B cell (primary cell): ENCODE measurements around the gene CENPW. TPM values are rescaled to one million over a fixed set of nuclear protein-coding genes. Genes with fewer than 3 reads are reported as not detected.

Experiments used
- ATAC-seq: fragments of 200-7000 bp; cut with Tn5 transposase; one replicate; pipeline ENCODE4 v1.10.0; 2021; ENCODE audit warnings: low read depth, mild to moderate bottlenecking, moderate number of reproducible peaks, moderate library complexity
- CTCF ChIA-PET: fragments of 350-600 bp; sonication (Branson Sonifier 250); formaldehyde crosslinking; loops from one replicate; lab custom pipeline; 2021; ENCODE audit warnings: antibody characterized with exemption, inconsistent platforms; lab: Charles Lee
- POLR2A ChIA-PET: fragments of 350-600 bp; sonication (Branson Sonifier 250); formaldehyde crosslinking; loops from one replicate; lab custom pipeline; 2021; ENCODE audit warnings: antibody characterized with exemption; lab: Charles Lee
- DNase-seq: peaks from one replicate; pipeline ENCODE4 v3.0.0; 2013
- H2AFZ ChIP-seq: 2 replicates; pipeline ENCODE4 v1.6.1; 2012; ENCODE audit warnings: mild to moderate bottlenecking, low read depth, low read length; ENCODE audit not compliant: insufficient read depth, poor library complexity, severe bottlenecking
- H3K27ac ChIP-seq, 2 donors: 1 replicate in 1 of 2; 2 replicates in 1 of 2; pipeline ENCODE4 v1.5.1; 2012 to 2013; ENCODE audit warnings: low read length in 2 of 2, mild to moderate bottlenecking in 2 of 2, moderate library complexity in 1 of 2
- H3K27me3 ChIP-seq, 4 experiments: fragments of 200-600 bp in 1 of 4; sonication (generic) in 1 of 4; replicated peaks in 1 of 4; 1 replicate in 2 of 4; 2 replicates in 2 of 4; pipeline versions ENCODE4 v1.6.1 to v1.7.0; 2013 to 2016; ENCODE audit warnings: low read length in 3 of 4, mild to moderate bottlenecking in 2 of 4, mixed read lengths in 1 of 4, moderate library complexity in 1 of 4; ENCODE audit not compliant: insufficient read depth in 4 of 4, control insufficient read depth in 3 of 4; ENCODE audit errors: control extremely low read depth in 1 of 4
- H3K36me3 ChIP-seq, 2 experiments: replicated peaks in 1 of 2; 1 replicate in 1 of 2; 2 replicates in 1 of 2; pipeline versions ENCODE4 v1.6.1 to v1.7.1; 2013; ENCODE audit warnings: low read length in 1 of 2; ENCODE audit not compliant: insufficient read depth in 2 of 2, control insufficient read depth in 1 of 2; ENCODE audit errors: control extremely low read depth in 1 of 2, extremely low read depth in 1 of 2
- H3K4me1 ChIP-seq, 2 donors: fragments of 200-600 bp in 1 of 2; sonication (generic) in 1 of 2; 1 replicate in 1 of 2; 2 replicates in 1 of 2; pipeline versions ENCODE4 v1.5.1 to v1.6.1; 2013 to 2017; ENCODE audit warnings: low read length in 2 of 2; ENCODE audit not compliant: control insufficient read depth in 2 of 2, insufficient read depth in 2 of 2
- H3K4me2 ChIP-seq: replicated peaks from 2 replicates; pipeline ENCODE3; 2012; ENCODE audit warnings: mild to moderate bottlenecking, low read depth, low read length; ENCODE audit not compliant: poor library complexity, severe bottlenecking
- H3K4me3 ChIP-seq, 5 experiments: fragments of 200-600 bp in 1 of 5; sonication (generic) in 1 of 5; 1 replicate in 3 of 5; 2 replicates in 2 of 5; pipeline versions ENCODE4 v1.5.1 to v1.7.0; 2011 to 2016; ENCODE audit warnings: low read length in 4 of 5, mild to moderate bottlenecking in 4 of 5, low read depth in 2 of 5, control low read depth in 1 of 5, moderate library complexity in 1 of 5; ENCODE audit not compliant: insufficient read depth in 1 of 5; ENCODE audit errors: control extremely low read depth in 1 of 5, extremely low read depth in 1 of 5
- H3K79me2 ChIP-seq: fragments of 200-600 bp; sonication (generic); one replicate; pipeline ENCODE4 v1.6.0; 2016; ENCODE audit warnings: low read length; ENCODE audit not compliant: control insufficient read depth, insufficient read depth
- H3K9ac ChIP-seq: fragments of 200-600 bp; sonication (generic); 2 replicates; pipeline ENCODE4 v1.6.1; 2017; ENCODE audit warnings: mild to moderate bottlenecking, low read length, moderate library complexity
- H3K9me3 ChIP-seq, 3 donors: one replicate each; pipeline versions ENCODE4 v1.6.1 to v1.7.1; 2013; ENCODE audit warnings: low read length in 2 of 3; ENCODE audit not compliant: control insufficient read depth in 2 of 3, insufficient read depth in 1 of 3; ENCODE audit errors: control extremely low read depth in 1 of 3
- H4K20me1 ChIP-seq: 2 replicates; pipeline ENCODE4 v1.6.0; 2012; ENCODE audit warnings: mild to moderate bottlenecking, low read length; ENCODE audit not compliant: insufficient read depth, control insufficient read depth, poor library complexity, severe bottlenecking
- H3K27ac Mint-ChIP-seq: one replicate; pipeline ENCODE4 v1.8.0; 2021; ENCODE audit warnings: mixed read lengths
- H3K27me3 Mint-ChIP-seq: one replicate; pipeline ENCODE4 v1.8.0; 2021; ENCODE audit warnings: mixed read lengths
- H3K4me1 Mint-ChIP-seq: one replicate; pipeline ENCODE4 v1.8.0; 2021; ENCODE audit warnings: mixed read lengths
- H3K4me3 Mint-ChIP-seq: one replicate; pipeline ENCODE4 v1.8.0; 2021; ENCODE audit warnings: mixed read lengths
- H3K9me3 Mint-ChIP-seq: one replicate; pipeline ENCODE4 v1.8.0; 2022; ENCODE audit warnings: mixed read lengths; ENCODE audit not compliant: insufficient read depth
- CTCF ChIP-seq: fragments of 200-600 bp; IDR thresholded peaks from one replicate; pipeline ENCODE4 v1.8.0; 2022; ENCODE audit warnings: antibody characterized with exemption, mild to moderate bottlenecking
- EZH2 ChIP-seq: IDR thresholded peaks from 2 replicates; pipeline ENCODE4 v1.6.1; 2012; ENCODE audit warnings: borderline replicate concordance, low read depth, mild to moderate bottlenecking, moderate library complexity, low read length; ENCODE audit not compliant: insufficient read depth, poor library complexity, severe bottlenecking
- WGBS: methylation state at CpG from one replicate; pipeline ENCODE4 v1.1.5; 2013; ENCODE audit warnings: missing lambda C conversion rate; ENCODE audit not compliant: insufficient coverage; 5-methylcytosine and 5-hydroxymethylcytosine counted together
- intact Hi-C: fragments of 100-400 bp; cut with micrococcal nuclease; formaldehyde crosslinking; loops from one replicate; pipeline ENCODE4 v1.10.0; 2022
- polyA plus RNA-seq: library from polyadenylated mRNA; depleted of rRNA; stranded (reverse); fragments of >200 nt; gene quantifications from 2 replicates; pipeline ENCODE4 v1.2.3, GENCODE V29; 2012
- total RNA-seq, 2 donors: library from RNA; stranded (reverse); fragments of 120-200 nt in 1 of 2; gene quantifications; 1 replicate in 1 of 2; 2 replicates in 1 of 2; pipeline versions ENCODE4 v1.2.3 to v1.2.4, GENCODE V29; 2013 to 2022

CENPW gene
- total and polyA plus RNA-seq, 2 donors (not counting 1 experiment from before 2014, with no cell fraction given): 0.81 to 1.1 TPM

DNA sequence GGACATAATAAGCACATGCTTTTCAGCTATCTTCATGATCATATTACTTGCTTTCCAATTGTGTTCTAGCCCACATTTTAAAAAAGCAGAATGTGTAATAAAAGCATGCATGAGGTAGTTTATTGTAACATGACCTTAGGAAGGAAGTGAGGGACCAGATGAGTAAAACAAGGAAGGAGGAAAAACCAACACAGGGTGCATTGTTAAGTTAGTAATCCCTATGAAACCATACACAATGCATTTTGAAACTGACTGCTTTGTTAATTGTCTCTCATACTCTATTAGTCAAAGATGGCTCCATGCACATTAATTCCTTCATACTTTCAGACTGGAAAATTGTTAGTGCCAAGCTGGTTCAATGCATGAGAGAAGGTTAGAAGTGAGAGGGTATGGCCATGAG, 37.7 kb upstream of the CENPW start:
- H3K4me3 ChIP-seq: no peak overlapping the region
- Mint-ChIP-seq H3K4me1 (no peaks in the 10 kb centered on the region), H3K27ac (no peak overlapping the region), H3K27me3 (no peaks in the 10 kb centered on the region), H3K4me3 (no peak overlapping the region), H3K9me3 (no peaks in the 10 kb centered on the region)
- POLR2A ChIA-PET: no interaction called here
- CTCF ChIA-PET: no interaction called here
- no peak for ATAC-seq
- H3K79me2 ChIP-seq: no peaks in the 10 kb centered on the region
- H3K9me3 ChIP-seq: no peaks in the 10 kb centered on the region
- H4K20me1 ChIP-seq: no peaks in the 10 kb centered on the region
- H3K4me1 ChIP-seq: no peaks in the 10 kb centered on the region
- no peak overlapping the region for H3K9ac ChIP-seq
- no peaks in the 10 kb centered on the region for H3K27me3 ChIP-seq
- H3K4me2 ChIP-seq: no peak overlapping the region
- intact Hi-C loops: no loop called here
- no peak overlapping the region for H2AFZ ChIP-seq
- no peak overlapping the region for H3K27ac ChIP-seq
- H3K36me3 ChIP-seq: no peaks in the 10 kb centered on the region
- TF ChIP-seq EZH2 (no peak), CTCF (no peak)
- DNase-seq: no peak

DNA sequence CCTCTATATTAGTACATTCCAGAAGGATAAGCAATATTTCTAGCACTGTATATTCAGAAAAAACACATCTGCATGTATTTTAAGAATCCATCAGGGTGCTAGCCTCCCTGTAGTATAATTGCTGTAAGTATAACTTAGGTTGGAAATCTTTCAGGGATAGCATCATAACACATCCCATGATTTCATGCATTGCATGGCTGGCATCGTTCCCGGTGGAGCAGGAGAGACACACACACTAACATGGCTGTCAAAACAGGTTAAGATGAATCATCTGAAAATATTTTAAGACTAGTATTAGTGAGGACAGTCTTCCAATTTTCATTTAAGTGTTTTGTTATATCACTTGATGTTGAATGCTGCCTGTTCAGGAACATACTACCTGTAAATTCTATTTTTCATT, 32.1 kb upstream of the CENPW start:
- H3K4me3 Mint-ChIP-seq: no peak overlapping the region

More for the DNA sequence above, 32.1 kb upstream of the CENPW start:
- H3K27me3 Mint-ChIP-seq: no peaks in the 10 kb centered on the region
- Histone ChIP-seq H2AFZ (no peak overlapping the region), H3K4me2 (no peak overlapping the region), H3K79me2 (no peaks in the 10 kb centered on the region), H3K4me1 (no peaks in the 10 kb centered on the region), H4K20me1 (no peaks in the 10 kb centered on the region), H3K4me3 (no peak overlapping the region), H3K9me3 (no peaks in the 10 kb centered on the region), H3K9ac (no peak overlapping the region), H3K36me3 (no peaks in the 10 kb centered on the region), H3K27me3 (no peaks in the 10 kb centered on the region), H3K27ac (no peak overlapping the region)
- no peaks in the 10 kb centered on the region for H3K9me3 Mint-ChIP-seq
- ATAC-seq: no peak
- no CpG with 5 or more reads among the region's 2 CpGs for WGBS
- CTCF ChIA-PET: no interaction called here
- intact Hi-C loops: no loop called here
- H3K27ac Mint-ChIP-seq: no peak overlapping the region
- TF ChIP-seq CTCF (no peak), EZH2 (no peak)
- H3K4me1 Mint-ChIP-seq: no peaks in the 10 kb centered on the region
- DNase-seq: no peak
- POLR2A ChIA-PET: no interaction called here
